Heart left ventricle (tissue), 13 donors: ENCODE results near the gene MSRB3.

ENCODE experiments used
- CTCF ChIP-seq, 12 donors: fragments of 200-600 bp; sonication (generic) in 4 of 12; IDR thresholded peaks; one replicate each; pipeline versions ENCODE4 v1.5.0 to v1.8.0; 2018 to 2022; ENCODE audit warnings: antibody characterized with exemption in 12 of 12, mild to moderate bottlenecking in 5 of 12
- POLR2A ChIP-seq, 2 donors: fragments of 450-650 bp; IDR thresholded peaks; one replicate each; pipeline ENCODE4 v1.6.1; 2017; ENCODE audit warnings: antibody characterized with exemption in 2 of 2, mild to moderate bottlenecking in 2 of 2, moderate library complexity in 2 of 2
- donor health status: ischemic (EF 13 %, LVEDD 7.1; RV severe dilation, severe dysfunction).
- donor health status: DM: no; HTN: yes; CAD: no.
- donor health status: DM: no; HTN: no; CAD: no.
- donor health status: ischemic (EF 25% LVEDD 6.9; RV normal size, moderate dysfunction).
- donor health status: ischemic (EF 25% LVEDD 5.7; RV mildly dilated, moderate dysfunction).
- donor health status: ischemic (EF 35%, LVEDD 5.7; RV mildly dilated, moderate dysfunction).
- donor health status: nonischemic (EF 11% LVEDD 7.7; RV severe dilation, severe dysfunction).
- donor health status: DM: yes; HTN: yes; CAD: no.
- donor health status: PGD.
- donor health status: ischemic (EF 29% LVEDD 5.4; RV normal size, mild dysfunction).
- donor health status: nonischemic (EF 23%, LVEDD 6.1; RV moderate dilation, normal function).

GRCh38 chr12:65488197-65488596, 209.7 kb downstream of the MSRB3 start:
- TF ChIP-seq CTCF (IDR thresholded peaks at IDR 0.05) (no peak), POLR2A (IDR thresholded peaks at IDR 0.05) (no peak)
